Activated T-cell treated with anti-CD3 and anti-CD28 coated beads, Interleukin-2, amount 50 U/mL, for 4 hours (primary cell): ENCODE measurements around the gene CETP. TPM values are rescaled to one million over a fixed set of nuclear protein-coding genes. Genes with fewer than 3 reads are reported as not detected.

Experiments
- ATAC-seq, 2 donors: fragments of 200-7000 bp; cut with Tn5 transposase; one replicate each; pipeline ENCODE4 v1.10.0; 2021
- DNase-seq: peaks from one replicate; pipeline ENCODE4 v3.0.0-alpha.2; 2020
- H3K27me3 Mint-ChIP-seq: one replicate; pipeline ENCODE4 v1.8.0; 2021; ENCODE audit warnings: low read depth, mixed read lengths
- H3K36me3 Mint-ChIP-seq: one replicate; pipeline ENCODE4 v1.8.0; 2022; ENCODE audit warnings: mixed read lengths; ENCODE audit not compliant: insufficient read depth
- H3K4me1 Mint-ChIP-seq: one replicate; pipeline ENCODE4 v1.8.0; 2021; ENCODE audit warnings: low read depth, mixed read lengths
- H3K4me3 Mint-ChIP-seq: one replicate; pipeline ENCODE4 v1.8.0; 2021; ENCODE audit warnings: mild to moderate bottlenecking, moderate library complexity, mixed read lengths
- H3K9me3 Mint-ChIP-seq: one replicate; pipeline ENCODE4 v1.8.0; 2021; ENCODE audit warnings: mixed read lengths
- total RNA-seq, 3 donors: library from RNA; stranded (reverse); gene quantifications; one replicate each; pipeline ENCODE4 v1.2.1, GENCODE V29; 2021

The CETP gene
- total RNA-seq, 3 donors from 2014 or later: 0.11 TPM; not detected in 2

DNA sequence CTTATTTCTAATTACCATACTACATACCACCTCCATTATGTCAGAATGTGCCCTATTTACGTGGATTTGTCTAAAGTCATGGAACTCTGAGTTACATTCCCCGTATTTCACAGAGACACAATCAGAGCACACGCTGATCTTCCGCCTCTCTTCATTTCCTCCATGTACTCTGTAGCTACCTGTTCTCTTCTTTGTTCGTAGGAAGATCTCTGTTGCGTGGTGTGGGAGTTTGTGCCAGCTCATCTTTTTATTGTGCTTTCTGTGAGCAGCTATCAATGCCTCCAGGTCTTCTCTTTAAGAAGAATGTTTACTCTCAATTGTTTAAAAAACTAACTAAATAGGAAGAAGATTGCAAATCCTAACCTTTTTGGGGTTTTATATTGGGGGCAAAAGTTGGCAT lies 54.6 kb downstream of the CETP start:
- DNase-seq: no peak
- peak overlapping the region; percentile 60 for H3K4me3 Mint-ChIP-seq
- peaks cover 81% of the 10 kb centered on the region for H3K4me1 Mint-ChIP-seq
- ATAC-seq: peak; percentile 24 to 42
- no peaks in the 10 kb centered on the region for H3K27me3 Mint-ChIP-seq
- H3K36me3 Mint-ChIP-seq: peaks cover 49% of the 10 kb centered on the region
- no peaks in the 10 kb centered on the region for H3K9me3 Mint-ChIP-seq

DNA sequence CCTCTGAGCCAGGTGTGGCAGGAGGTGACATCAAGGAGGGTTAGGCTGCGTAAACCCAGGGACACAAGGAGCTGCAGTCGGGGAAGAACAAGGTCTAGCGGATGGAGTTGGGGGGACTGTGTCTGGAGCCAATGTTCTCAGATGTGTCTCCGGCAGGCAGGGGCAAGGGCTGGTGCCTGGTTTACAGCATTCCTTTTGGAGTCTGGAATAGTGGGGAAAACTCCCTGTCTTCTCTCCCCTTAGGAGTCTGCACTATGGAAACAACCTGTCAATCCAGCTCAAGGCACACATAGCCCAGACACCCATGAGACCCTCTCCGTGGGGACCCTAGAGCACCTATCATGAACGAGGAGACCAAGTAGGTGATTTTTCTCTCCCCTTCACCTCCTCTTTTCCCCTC lies 55.1 kb downstream of the CETP start:
- no peaks in the 10 kb centered on the region for H3K9me3 Mint-ChIP-seq
- DNase-seq: no peak
- peak overlapping the region; percentile 60 for H3K4me3 Mint-ChIP-seq
- H3K27me3 Mint-ChIP-seq: no peaks in the 10 kb centered on the region
- ATAC-seq: no peak
- peaks cover 54% of the 10 kb centered on the region for H3K36me3 Mint-ChIP-seq
- H3K4me1 Mint-ChIP-seq: peaks cover 83% of the 10 kb centered on the region

DNA sequence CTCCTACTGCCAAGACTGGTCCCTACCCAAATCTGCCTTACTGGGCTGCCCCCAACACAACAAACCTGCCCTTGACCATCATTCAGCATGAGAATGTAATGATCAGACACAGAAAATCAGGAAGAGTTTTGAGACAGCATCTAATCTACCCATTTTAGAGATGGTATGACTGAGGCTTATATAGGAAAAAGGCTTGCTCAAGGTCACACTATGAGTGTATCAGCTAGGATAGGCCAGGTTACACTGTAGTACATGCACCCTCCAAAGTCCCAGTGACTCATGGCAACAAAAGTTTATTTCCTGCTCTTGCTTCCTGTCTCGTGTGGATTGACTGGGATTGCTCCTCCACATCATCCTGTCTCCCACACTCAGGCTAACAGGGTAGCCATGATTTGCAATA lies 55.5 kb downstream of the CETP start:
- Mint-ChIP-seq H3K9me3 (no peaks in the 10 kb centered on the region), H3K27me3 (no peaks in the 10 kb centered on the region), H3K4me3 (no peak overlapping the region), H3K36me3 (peaks cover 53% of the 10 kb centered on the region), H3K4me1 (peaks cover 83% of the 10 kb centered on the region)
- ATAC-seq (no peak), DNase-seq (no peak)

DNA sequence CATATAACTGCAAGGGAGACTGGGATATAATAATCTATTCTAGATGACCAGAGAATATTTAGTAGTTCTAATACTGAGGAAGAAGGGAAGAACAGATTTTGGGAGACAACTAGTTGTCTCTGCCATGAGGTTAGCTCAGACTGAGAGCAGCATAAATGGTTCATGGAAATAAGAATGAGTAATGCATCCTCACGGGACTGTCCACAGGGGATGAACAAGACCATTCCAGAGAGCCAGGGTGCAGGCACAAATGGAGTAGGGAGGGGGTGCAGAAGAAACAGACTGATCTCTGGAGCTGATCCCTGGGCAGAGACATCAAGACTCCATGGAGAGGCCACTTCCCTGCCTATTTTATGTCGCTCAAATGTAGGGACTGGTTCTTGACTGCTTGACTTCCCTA lies 58.0 kb downstream of the CETP start:
- Mint-ChIP-seq H3K27me3 (no peaks in the 10 kb centered on the region), H3K36me3 (peaks cover 64% of the 10 kb centered on the region), H3K4me1 (peaks cover 84% of the 10 kb centered on the region), H3K9me3 (no peaks in the 10 kb centered on the region), H3K4me3 (no peak overlapping the region)
- DNase-seq: no peak
- no peak for ATAC-seq

DNA sequence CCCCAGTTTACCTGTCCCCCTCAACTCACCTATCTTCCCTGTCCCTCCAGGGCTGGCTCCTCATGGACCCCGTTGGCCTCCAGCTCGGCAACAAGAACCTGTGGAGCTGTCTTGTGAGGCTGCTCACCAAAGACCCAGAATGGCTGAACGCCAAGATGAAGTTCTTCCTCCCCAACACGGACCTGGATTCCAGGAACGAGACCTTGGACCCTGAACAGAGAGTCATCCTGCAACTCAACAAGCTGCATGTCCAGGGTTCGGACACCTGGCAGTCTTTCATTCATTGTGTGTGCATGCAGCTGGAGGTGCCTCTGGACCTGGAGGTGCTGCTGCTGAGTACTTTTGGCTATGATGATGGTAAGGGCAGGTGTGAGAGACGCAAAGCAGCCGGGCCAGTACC lies 58.9 kb downstream of the CETP start:
- H3K9me3 Mint-ChIP-seq: no peaks in the 10 kb centered on the region
- H3K4me1 Mint-ChIP-seq: peaks cover 87% of the 10 kb centered on the region
- no peaks in the 10 kb centered on the region for H3K27me3 Mint-ChIP-seq
- H3K4me3 Mint-ChIP-seq: no peak overlapping the region
- DNase-seq (no peak), ATAC-seq (no peak)
- peaks cover 66% of the 10 kb centered on the region for H3K36me3 Mint-ChIP-seq

DNA sequence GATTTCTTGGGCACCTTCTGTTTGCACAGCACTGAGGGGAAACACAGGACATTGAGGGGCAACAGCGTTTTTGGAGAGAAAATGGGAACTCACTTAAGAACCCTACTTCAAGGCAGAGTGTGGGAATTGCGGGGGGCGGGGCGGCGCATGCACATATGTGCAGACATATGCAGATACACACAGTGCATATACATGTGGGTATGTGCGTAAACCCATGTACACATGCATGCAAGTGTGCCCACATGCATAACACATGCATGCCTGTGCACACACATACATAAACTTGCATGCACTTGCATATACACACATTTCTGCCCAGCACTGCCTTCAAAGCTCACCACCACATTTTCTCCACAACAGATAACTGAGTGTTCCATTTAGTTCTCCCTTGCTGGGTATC lies 60.0 kb downstream of the CETP start:
- H3K4me3 Mint-ChIP-seq: no peak overlapping the region
- ATAC-seq: no peak
- no peaks in the 10 kb centered on the region for H3K9me3 Mint-ChIP-seq
- H3K36me3 Mint-ChIP-seq: peaks cover 60% of the 10 kb centered on the region
- peaks cover 89% of the 10 kb centered on the region for H3K4me1 Mint-ChIP-seq
- H3K27me3 Mint-ChIP-seq: no peaks in the 10 kb centered on the region
- no peak for DNase-seq

DNA sequence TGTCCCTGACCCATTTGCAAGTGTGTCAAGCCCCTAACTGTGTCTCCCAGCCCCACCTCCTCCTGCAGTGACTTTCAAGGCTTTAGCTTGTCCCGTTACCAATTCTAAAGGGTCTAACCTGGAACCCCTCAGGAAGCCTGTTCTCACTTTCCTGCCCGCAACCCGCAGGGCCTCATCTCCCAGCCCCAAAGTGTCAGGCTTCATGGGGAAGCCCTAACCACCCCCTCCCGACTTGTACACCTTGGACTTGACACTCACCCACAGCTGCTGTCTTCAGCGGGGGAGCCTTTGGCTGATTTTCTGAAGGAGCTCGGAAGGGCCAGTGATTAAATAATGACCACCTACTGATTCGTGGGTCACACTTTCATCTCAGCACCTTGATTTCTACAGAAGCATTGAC lies 60.7 kb downstream of the CETP start:
- H3K4me1 Mint-ChIP-seq: peaks cover 89% of the 10 kb centered on the region
- DNase-seq: no peak
- no peaks in the 10 kb centered on the region for H3K9me3 Mint-ChIP-seq
- no peak overlapping the region for H3K4me3 Mint-ChIP-seq
- ATAC-seq: peak in 1 of 2 donors; percentile 20
- H3K27me3 Mint-ChIP-seq: no peaks in the 10 kb centered on the region
- peaks cover 58% of the 10 kb centered on the region for H3K36me3 Mint-ChIP-seq

DNA sequence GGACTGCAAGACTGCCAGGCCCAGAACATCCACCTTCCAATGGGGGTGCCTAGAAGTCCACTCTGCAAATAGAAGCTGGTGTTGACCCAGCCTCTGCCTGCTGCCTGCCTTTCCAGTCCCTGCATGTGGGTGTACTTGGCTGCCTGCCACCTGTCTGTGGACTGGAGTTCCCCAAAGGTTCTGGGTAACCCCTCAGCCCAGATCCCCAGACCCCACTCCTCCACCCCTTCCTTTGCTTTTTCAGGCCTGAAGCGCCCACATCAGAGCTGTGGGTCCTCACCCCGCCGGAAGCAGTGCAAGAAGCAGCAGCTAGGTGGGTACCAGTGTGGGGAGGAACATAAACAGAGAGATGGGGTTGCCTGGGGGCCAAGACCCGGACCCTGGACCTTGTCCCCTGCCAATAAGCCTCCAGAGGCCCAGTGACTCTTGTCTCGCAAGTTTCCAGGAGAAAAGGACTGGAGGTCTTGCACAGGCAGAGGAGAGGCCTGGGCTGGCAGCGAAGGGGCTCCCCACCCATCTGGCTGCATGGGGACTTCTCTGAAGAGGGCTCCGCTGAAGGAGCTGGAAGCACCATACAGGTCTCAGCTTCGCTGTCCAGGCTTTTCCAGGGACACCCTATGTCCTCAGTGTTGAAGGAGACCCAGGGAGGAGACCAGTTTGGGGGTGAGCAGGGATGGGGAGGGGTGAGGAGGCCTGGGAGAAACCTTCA lies 61.9 kb downstream of the CETP start:
- no peaks in the 10 kb centered on the region for H3K9me3 Mint-ChIP-seq
- peak; percentile 72 for DNase-seq
- peak; percentile 74 to 80 for ATAC-seq
- peak overlapping the region; percentile 16 for H3K4me3 Mint-ChIP-seq
- peaks cover 93% of the 10 kb centered on the region for H3K4me1 Mint-ChIP-seq
- no peaks in the 10 kb centered on the region for H3K27me3 Mint-ChIP-seq
- H3K36me3 Mint-ChIP-seq: peaks cover 56% of the 10 kb centered on the region

DNA sequence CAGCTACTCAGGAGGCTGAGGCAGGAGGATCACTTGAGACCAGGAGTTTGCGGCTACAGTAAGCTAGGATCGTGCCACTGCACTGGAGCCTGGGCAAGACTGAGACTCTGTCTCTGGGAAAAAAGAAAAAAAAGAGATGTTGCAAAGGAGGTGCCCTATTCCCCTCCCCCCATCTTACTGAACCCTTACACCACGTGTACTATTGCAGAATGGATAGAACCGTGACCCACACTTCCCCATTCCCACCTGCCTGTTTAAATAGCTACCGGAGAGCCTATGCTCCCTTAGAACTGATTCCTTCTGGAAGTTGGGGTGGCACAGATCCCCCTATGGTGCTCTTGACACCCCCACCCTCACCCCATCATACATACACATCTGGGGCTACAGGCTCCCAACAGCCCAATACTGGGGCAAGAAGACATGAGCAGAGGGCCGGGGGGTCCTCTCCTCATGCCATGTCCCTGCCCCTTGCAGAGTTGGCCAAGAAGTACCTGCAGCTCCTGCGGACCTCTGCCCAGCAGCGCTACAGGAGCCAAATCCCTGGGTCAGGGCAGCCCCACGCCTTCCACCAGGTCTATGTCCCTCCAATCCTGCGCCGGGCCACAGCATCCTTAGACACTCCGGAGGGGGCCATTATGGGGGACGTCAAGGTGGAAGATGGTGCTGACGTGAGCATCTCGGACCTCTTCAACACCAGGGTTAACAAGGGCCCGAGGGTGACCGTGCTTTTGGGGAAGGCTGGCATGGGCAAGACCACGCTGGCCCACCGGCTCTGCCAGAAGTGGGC lies 63.3 kb downstream of the CETP start:
- no peaks in the 10 kb centered on the region for H3K9me3 Mint-ChIP-seq
- peaks cover 95% of the 10 kb centered on the region for H3K4me1 Mint-ChIP-seq
- H3K36me3 Mint-ChIP-seq: peaks cover 55% of the 10 kb centered on the region
- no peaks in the 10 kb centered on the region for H3K27me3 Mint-ChIP-seq
- ATAC-seq: no peak
- no peak for DNase-seq
- no peak overlapping the region for H3K4me3 Mint-ChIP-seq

DNA sequence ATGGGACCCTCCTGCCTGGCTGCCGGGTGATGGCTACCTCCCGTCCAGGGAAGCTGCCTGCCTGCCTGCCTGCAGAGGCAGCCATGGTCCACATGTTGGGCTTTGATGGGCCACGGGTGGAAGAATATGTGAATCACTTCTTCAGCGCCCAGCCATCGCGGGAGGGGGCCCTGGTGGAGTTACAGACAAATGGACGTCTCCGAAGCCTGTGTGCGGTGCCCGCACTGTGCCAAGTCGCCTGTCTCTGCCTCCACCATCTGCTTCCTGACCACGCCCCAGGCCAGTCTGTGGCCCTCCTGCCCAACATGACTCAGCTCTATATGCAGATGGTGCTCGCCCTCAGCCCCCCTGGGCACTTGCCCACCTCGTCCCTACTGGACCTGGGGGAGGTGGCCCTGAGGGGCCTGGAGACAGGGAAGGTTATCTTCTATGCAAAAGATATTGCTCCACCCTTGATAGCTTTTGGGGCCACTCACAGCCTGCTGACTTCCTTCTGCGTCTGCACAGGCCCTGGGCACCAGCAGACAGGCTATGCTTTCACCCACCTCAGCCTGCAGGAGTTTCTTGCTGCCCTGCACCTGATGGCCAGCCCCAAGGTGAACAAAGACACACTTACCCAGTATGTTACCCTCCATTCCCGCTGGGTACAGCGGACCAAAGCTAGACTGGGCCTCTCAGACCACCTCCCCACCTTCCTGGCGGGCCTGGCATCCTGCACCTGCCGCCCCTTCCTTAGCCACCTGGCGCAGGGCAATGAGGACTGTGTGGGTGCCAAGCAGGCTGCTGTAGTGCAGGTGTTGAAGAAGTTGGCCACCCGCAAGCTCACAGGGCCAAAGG lies 64.4 kb downstream of the CETP start:
- H3K4me1 Mint-ChIP-seq: peaks cover 94% of the 10 kb centered on the region
- peaks cover 53% of the 10 kb centered on the region for H3K36me3 Mint-ChIP-seq
- ATAC-seq (no peak), DNase-seq (no peak)
- no peaks in the 10 kb centered on the region for H3K27me3 Mint-ChIP-seq
- H3K4me3 Mint-ChIP-seq: no peak overlapping the region
- H3K9me3 Mint-ChIP-seq: no peaks in the 10 kb centered on the region

DNA sequence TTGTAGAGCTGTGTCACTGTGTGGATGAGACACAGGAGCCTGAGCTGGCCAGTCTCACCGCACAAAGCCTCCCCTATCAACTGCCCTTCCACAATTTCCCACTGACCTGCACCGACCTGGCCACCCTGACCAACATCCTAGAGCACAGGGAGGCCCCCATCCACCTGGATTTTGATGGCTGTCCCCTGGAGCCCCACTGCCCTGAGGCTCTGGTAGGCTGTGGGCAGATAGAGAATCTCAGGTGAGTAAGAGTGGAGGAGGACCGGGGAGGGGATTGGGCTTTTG lies 65.0 kb downstream of the CETP start:
- H3K27me3 Mint-ChIP-seq: no peaks in the 10 kb centered on the region
- H3K4me3 Mint-ChIP-seq: no peak overlapping the region
- DNase-seq (no peak), ATAC-seq (no peak)
- H3K36me3 Mint-ChIP-seq: peaks cover 53% of the 10 kb centered on the region
- peaks cover 93% of the 10 kb centered on the region for H3K4me1 Mint-ChIP-seq
- H3K9me3 Mint-ChIP-seq: no peaks in the 10 kb centered on the region

DNA sequence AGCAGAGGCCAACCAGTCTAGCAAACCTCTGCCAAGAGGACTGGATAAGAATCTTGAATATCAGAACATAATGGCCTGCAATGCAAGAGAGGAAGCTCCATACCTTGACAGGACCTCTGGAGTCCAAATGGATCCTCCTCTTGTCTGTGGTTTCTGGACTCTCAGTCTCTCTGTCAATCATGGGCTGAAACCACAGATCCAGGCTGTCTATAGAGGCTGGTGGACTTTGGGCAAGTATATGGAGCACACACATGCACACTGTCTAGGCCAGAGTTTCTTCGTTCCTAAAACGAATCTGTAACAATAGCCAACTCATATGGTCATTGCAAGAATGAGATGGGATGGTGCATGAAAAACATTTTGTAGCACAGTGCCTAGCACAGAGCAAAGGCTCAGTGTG lies 65.3 kb downstream of the CETP start:
- H3K9me3 Mint-ChIP-seq: no peaks in the 10 kb centered on the region

DNA sequence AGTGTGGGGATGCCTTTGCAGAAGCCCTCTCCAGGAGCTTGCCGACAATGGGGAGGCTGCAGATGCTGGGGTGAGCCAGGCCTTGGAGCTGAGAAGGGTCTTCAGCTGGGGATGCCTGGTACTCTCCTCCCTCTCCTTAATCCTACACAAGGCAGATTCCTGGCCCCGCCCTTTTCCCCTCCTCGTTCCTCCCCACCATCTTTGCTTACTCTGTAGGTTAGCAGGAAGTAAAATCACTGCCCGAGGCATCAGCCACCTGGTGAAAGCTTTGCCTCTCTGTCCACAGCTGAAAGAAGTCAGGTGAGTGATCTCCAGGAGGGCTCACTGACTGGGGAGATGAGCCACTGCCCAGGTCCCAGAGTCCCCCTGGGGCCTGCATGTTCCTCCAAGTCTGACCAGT lies 66.3 kb downstream of the CETP start:
- Mint-ChIP-seq H3K36me3 (peaks cover 46% of the 10 kb centered on the region), H3K4me3 (no peak overlapping the region), H3K4me1 (peaks cover 84% of the 10 kb centered on the region), H3K9me3 (no peaks in the 10 kb centered on the region), H3K27me3 (no peaks in the 10 kb centered on the region)
- ATAC-seq (no peak), DNase-seq (no peak)

More for the DNA sequence above, 65.3 kb downstream of the CETP start:
- no peak for ATAC-seq
- Mint-ChIP-seq H3K27me3 (no peaks in the 10 kb centered on the region), H3K4me3 (no peak overlapping the region), H3K4me1 (peaks cover 91% of the 10 kb centered on the region), H3K36me3 (peaks cover 52% of the 10 kb centered on the region)
- no peak for DNase-seq
